CD14-positive monocyte (primary cell): ENCODE measurements around the gene ZBED2. TPM values are rescaled to one million over a fixed set of nuclear protein-coding genes. Genes with fewer than 3 reads are reported as not detected.

Experiments used
- DNase-seq, 3 donors: peaks; one replicate each; pipeline ENCODE4 v3.0.0-alpha.2; 2011 to 2022
- H2AFZ ChIP-seq: 2 replicates; pipeline ENCODE4 v1.6.0; 2012; ENCODE audit warnings: mild to moderate bottlenecking, low read depth, low read length, inconsistent platforms; ENCODE audit not compliant: insufficient read depth, poor library complexity, severe bottlenecking
- H3K27ac ChIP-seq, 2 donors: 1 replicate in 1 of 2; 2 replicates in 1 of 2; pipeline ENCODE4 v1.5.1; 2012 to 2013; ENCODE audit warnings: low read length in 2 of 2, control low read depth in 1 of 2, inconsistent platforms in 1 of 2, low read depth in 1 of 2, mild to moderate bottlenecking in 1 of 2
- H3K27me3 ChIP-seq, 2 donors: one replicate each; pipeline versions ENCODE4 v1.6.0 to v1.6.1; 2011 to 2013; ENCODE audit warnings: low read length in 2 of 2; ENCODE audit not compliant: control insufficient read depth in 2 of 2, insufficient read depth in 2 of 2
- H3K36me3 ChIP-seq, 2 donors: replicated peaks in 1 of 2; 1 replicate in 1 of 2; 2 replicates in 1 of 2; pipeline versions ENCODE4 v1.5.1 to v1.6.1; 2012 to 2013; ENCODE audit warnings: low read length in 2 of 2, control low read depth in 1 of 2, inconsistent platforms in 1 of 2, mild to moderate bottlenecking in 1 of 2; ENCODE audit not compliant: insufficient read depth in 2 of 2, control insufficient read depth in 1 of 2
- H3K4me1 ChIP-seq, 2 donors: 1 replicate in 1 of 2; 2 replicates in 1 of 2; pipeline versions ENCODE4 v1.5.1 to v1.6.1; 2012 to 2013; ENCODE audit warnings: low read length in 2 of 2, control low read depth in 1 of 2, inconsistent platforms in 1 of 2, mild to moderate bottlenecking in 1 of 2, moderate library complexity in 1 of 2; ENCODE audit not compliant: insufficient read depth in 2 of 2, control insufficient read depth in 1 of 2
- H3K4me2 ChIP-seq: replicated peaks from 2 replicates; pipeline ENCODE3; 2012; ENCODE audit warnings: low read length, moderate library complexity, mild to moderate bottlenecking; ENCODE audit not compliant: poor library complexity, severe bottlenecking; ENCODE audit errors: extremely low read depth
- H3K4me3 ChIP-seq, 3 experiments: fragments of 200-600 bp in 1 of 3; sonication (generic) in 1 of 3; replicated peaks in 1 of 3; 1 replicate in 2 of 3; 2 replicates in 1 of 3; pipeline ENCODE4 v1.5.1; 2011 to 2013; ENCODE audit warnings: low read length in 3 of 3, mild to moderate bottlenecking in 3 of 3, control low read depth in 2 of 3, low read depth in 2 of 3, inconsistent platforms in 1 of 3, moderate library complexity in 1 of 3
- H3K79me2 ChIP-seq: 2 replicates; pipeline ENCODE4 v1.6.0; 2012; ENCODE audit warnings: mild to moderate bottlenecking, control low read depth, inconsistent platforms, low read length, moderate library complexity; ENCODE audit not compliant: insufficient read depth
- H3K9ac ChIP-seq: 2 replicates; pipeline ENCODE4 v1.6.0; 2017; ENCODE audit warnings: low read length, mild to moderate bottlenecking; ENCODE audit not compliant: insufficient read depth, poor library complexity, severe bottlenecking
- H3K9me3 ChIP-seq, 2 donors: replicated peaks in 1 of 2; 1 replicate in 1 of 2; 2 replicates in 1 of 2; pipeline versions ENCODE4 v1.5.1 to v1.6.1; 2012 to 2013; ENCODE audit warnings: low read length in 2 of 2, control low read depth in 1 of 2; ENCODE audit not compliant: control insufficient read depth in 1 of 2, insufficient read depth in 1 of 2
- H4K20me1 ChIP-seq: 2 replicates; pipeline ENCODE4 v1.6.0; 2012; ENCODE audit warnings: mild to moderate bottlenecking, low read length, control low read depth, moderate library complexity; ENCODE audit not compliant: insufficient read depth
- H3K27ac Mint-ChIP-seq, 7 donors: one replicate each; pipeline ENCODE4 v1.8.0; 2020; ENCODE audit warnings: mild to moderate bottlenecking in 7 of 7, mixed read lengths in 7 of 7, moderate library complexity in 6 of 7, inconsistent platforms in 2 of 7
- H3K27me3 Mint-ChIP-seq, 3 donors: one replicate each; pipeline ENCODE4 v1.8.0; 2021 to 2022; ENCODE audit warnings: low read depth in 3 of 3, mild to moderate bottlenecking in 3 of 3, mixed read lengths in 3 of 3, moderate library complexity in 3 of 3, inconsistent platforms in 1 of 3
- H3K36me3 Mint-ChIP-seq, 2 donors: one replicate each; pipeline ENCODE4 v1.8.0; 2020; ENCODE audit warnings: mixed read lengths in 2 of 2, inconsistent platforms in 1 of 2, mild to moderate bottlenecking in 1 of 2
- H3K4me1 Mint-ChIP-seq: one replicate; pipeline ENCODE4 v1.8.0; 2020; ENCODE audit warnings: mild to moderate bottlenecking, mixed read lengths
- H3K4me3 Mint-ChIP-seq, 2 donors: one replicate each; pipeline ENCODE4 v1.8.0; 2020; ENCODE audit warnings: mild to moderate bottlenecking in 2 of 2, mixed read lengths in 2 of 2, moderate library complexity in 1 of 2
- H3K9me3 Mint-ChIP-seq, 7 donors: one replicate each; pipeline ENCODE4 v1.8.0; 2020 to 2022; ENCODE audit warnings: mixed read lengths in 7 of 7, mild to moderate bottlenecking in 6 of 7, moderate library complexity in 6 of 7, inconsistent platforms in 2 of 7
- WGBS: methylation state at CpG from one replicate; pipeline ENCODE4 v1.1.5; 2013; ENCODE audit warnings: missing lambda C conversion rate; ENCODE audit not compliant: insufficient coverage; 5-methylcytosine and 5-hydroxymethylcytosine counted together
- intact Hi-C, 2 donors: fragments of 100-400 bp; cut with micrococcal nuclease; formaldehyde crosslinking; loops; one replicate each; pipeline versions ENCODE4 v1.15.0 to v1.15.1; 2023
- polyA plus RNA-seq, 3 donors: library from polyadenylated mRNA; depleted of rRNA in 1 of 3; unstranded in 2 of 3; stranded (reverse) in 1 of 3; fragments of 300-500 nt in 2 of 3; fragments of >200 nt in 1 of 3; fragmentation: Illumina TruSeq in 2 of 3; gene quantifications; 1 replicate in 2 of 3; 2 replicates in 1 of 3; pipeline ENCODE4 v1.2.3, GENCODE V29; 2012 to 2021
- TF ChIP-seq, protein P1 (sequence below): fragments of 200-600 bp; IDR thresholded peaks from one replicate; pipeline ENCODE4 v1.8.0; 2022; ENCODE audit warnings: antibody characterized with exemption, mild to moderate bottlenecking

The ZBED2 gene
- polyA plus RNA-seq, 3 donors = not detected

DNA sequence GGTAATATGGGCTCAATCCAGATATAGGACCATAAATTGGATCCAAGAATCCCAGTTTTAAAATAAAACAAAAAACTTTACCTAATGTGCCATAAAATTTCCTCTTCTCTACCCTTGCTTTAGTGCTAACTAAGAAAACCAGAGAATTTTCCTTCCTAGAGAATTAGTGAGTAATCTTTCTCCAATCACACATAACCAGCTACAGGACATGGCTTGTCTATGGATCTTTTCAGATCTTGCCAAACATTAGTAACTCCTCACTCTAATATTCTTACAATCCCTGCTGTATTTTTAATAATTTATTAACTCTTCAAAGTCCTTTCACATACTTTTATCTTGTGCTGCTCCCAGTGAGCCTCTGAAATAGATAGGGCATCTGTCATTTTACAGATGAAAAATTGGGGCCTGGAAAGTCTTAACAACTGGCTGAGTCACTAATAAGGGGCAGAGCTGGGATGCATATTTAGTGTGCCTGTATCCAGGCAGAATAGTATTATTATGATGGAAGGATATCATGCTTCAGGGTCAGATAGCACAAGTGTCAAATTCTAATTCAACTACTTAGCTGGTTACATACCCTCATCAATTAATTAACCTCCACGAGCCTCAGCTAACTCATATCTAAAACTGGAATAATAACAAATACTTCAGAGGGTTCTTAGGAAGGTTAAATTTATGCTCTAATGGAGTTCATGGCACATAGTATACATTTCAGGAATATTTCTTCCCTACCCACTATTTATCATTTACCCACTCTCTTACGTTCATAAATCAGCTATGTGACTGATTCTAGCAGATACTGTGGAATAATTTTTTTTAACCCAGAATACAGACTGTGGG lies 5.6 kb downstream of the ZBED2 start:
- no peak overlapping the region for H3K27ac Mint-ChIP-seq
- H3K4me1 ChIP-seq = no peaks in the 10 kb centered on the region
- H3K4me3 ChIP-seq = no peak overlapping the region
- TF ChIP-seq, protein P1, sequence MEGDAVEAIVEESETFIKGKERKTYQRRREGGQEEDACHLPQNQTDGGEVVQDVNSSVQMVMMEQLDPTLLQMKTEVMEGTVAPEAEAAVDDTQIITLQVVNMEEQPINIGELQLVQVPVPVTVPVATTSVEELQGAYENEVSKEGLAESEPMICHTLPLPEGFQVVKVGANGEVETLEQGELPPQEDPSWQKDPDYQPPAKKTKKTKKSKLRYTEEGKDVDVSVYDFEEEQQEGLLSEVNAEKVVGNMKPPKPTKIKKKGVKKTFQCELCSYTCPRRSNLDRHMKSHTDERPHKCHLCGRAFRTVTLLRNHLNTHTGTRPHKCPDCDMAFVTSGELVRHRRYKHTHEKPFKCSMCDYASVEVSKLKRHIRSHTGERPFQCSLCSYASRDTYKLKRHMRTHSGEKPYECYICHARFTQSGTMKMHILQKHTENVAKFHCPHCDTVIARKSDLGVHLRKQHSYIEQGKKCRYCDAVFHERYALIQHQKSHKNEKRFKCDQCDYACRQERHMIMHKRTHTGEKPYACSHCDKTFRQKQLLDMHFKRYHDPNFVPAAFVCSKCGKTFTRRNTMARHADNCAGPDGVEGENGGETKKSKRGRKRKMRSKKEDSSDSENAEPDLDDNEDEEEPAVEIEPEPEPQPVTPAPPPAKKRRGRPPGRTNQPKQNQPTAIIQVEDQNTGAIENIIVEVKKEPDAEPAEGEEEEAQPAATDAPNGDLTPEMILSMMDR = no peak
- intact Hi-C loops = no loop called here
- no peaks in the 10 kb centered on the region for H3K4me1 Mint-ChIP-seq
- no peaks in the 10 kb centered on the region for H3K27me3 ChIP-seq
- H3K9ac ChIP-seq = no peak overlapping the region
- peaks cover 0 to 1% (median 0%) of the 10 kb centered on the region in 3 donors for H3K27me3 Mint-ChIP-seq
- no peaks in the 10 kb centered on the region for H3K36me3 ChIP-seq
- WGBS = no CpG with 5 or more reads among the region's 2 CpGs
- H3K36me3 Mint-ChIP-seq = no peaks in the 10 kb centered on the region
- no peaks in the 10 kb centered on the region for H3K79me2 ChIP-seq
- no peaks in the 10 kb centered on the region for H3K9me3 ChIP-seq
- no peak overlapping the region for H3K4me3 Mint-ChIP-seq
- no peak overlapping the region for H3K27ac ChIP-seq
- H4K20me1 ChIP-seq = no peaks in the 10 kb centered on the region
- H3K4me2 ChIP-seq = no peak overlapping the region
- peaks cover 0 to 4% (median 3%) of the 10 kb centered on the region in 7 donors for H3K9me3 Mint-ChIP-seq
- no peak overlapping the region for H2AFZ ChIP-seq
- DNase-seq = no peak

DNA sequence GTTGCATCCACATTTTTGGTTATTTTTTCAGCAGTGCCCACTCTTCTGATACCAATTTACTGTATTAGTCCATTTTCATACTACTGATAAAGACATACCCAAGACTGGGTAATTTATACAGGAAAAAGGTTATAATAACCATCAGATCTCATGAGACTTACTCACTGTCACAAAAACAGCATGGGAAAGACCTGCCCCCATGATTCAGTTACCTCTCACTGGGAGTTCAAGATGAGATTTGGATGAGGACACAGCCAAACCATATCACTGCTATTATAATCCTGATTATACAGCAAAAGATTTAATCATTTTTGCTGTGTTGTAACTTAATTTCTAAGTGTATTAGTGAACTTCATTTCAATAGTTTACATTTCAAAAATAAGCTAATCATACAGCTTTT lies 6.6 kb downstream of the ZBED2 start:
- no peak overlapping the region for H3K27ac ChIP-seq
- no peaks in the 10 kb centered on the region for H3K4me1 Mint-ChIP-seq
- H3K4me1 ChIP-seq = no peaks in the 10 kb centered on the region
- intact Hi-C loops = no loop called here
- H3K4me3 ChIP-seq = no peak overlapping the region
- H3K9me3 Mint-ChIP-seq = peaks cover 0 to 3% (median 3%) of the 10 kb centered on the region in 7 donors
- H3K27me3 ChIP-seq = no peaks in the 10 kb centered on the region
- no peaks in the 10 kb centered on the region for H3K79me2 ChIP-seq
- H2AFZ ChIP-seq = no peak overlapping the region
- peaks cover 0 to under 1% of the 10 kb centered on the region in 2 donors for H3K9me3 ChIP-seq
- H3K4me3 Mint-ChIP-seq = no peak overlapping the region
- no peak for DNase-seq
- no peak overlapping the region for H3K27ac Mint-ChIP-seq
- TF ChIP-seq, protein P1 = no peak
- no peaks in the 10 kb centered on the region for H3K36me3 Mint-ChIP-seq
- no peak overlapping the region for H3K9ac ChIP-seq
- H3K36me3 ChIP-seq = no peaks in the 10 kb centered on the region
- H3K4me2 ChIP-seq = no peak overlapping the region
- H3K27me3 Mint-ChIP-seq = peaks cover 0 to 1% (median 0%) of the 10 kb centered on the region in 3 donors
- no peaks in the 10 kb centered on the region for H4K20me1 ChIP-seq
